OCI-LY3 (cell line): ENCODE data around the gene UBE2E2.

Experiments used
- H2AFZ ChIP-seq: fragments of 200-600, 300-600 bp; shearing (Covaris generic); 2 replicates; pipeline ENCODE4 v1.6.0; 2014; ENCODE audit warnings: antibody characterized with exemption, low read depth, low read length
- H3K27ac ChIP-seq: fragments of 200-600, 300-600 bp; sonication (generic); 2 replicates; pipeline ENCODE4 v1.5.1; 2014; ENCODE audit warnings: mild to moderate bottlenecking, low read length, moderate library complexity, mixed read lengths
- H3K27me3 ChIP-seq: fragments of 200-600, 300-600 bp; sonication (generic); 2 replicates; pipeline ENCODE4 v1.6.1; 2014; ENCODE audit warnings: low read depth, low read length, mixed read lengths
- H3K36me3 ChIP-seq: fragments of 200-600, 300-600 bp; sonication (generic); replicated peaks from 2 replicates; pipeline ENCODE3; 2014; ENCODE audit warnings: low read depth, low read length, mixed read lengths
- H3K4me1 ChIP-seq: fragments of 300-600, 200-600 bp; sonication (generic); 2 replicates; pipeline ENCODE4 v1.6.1; 2014; ENCODE audit warnings: low read length, mixed read lengths
- H3K4me2 ChIP-seq: fragments of 200-600, 300-600 bp; sonication (generic); 2 replicates; pipeline ENCODE4 v1.6.1; 2014; ENCODE audit warnings: low read length, mixed read lengths
- H3K4me3 ChIP-seq: fragments of 300-600, 200-600 bp; sonication (generic); 2 replicates; pipeline ENCODE4 v1.5.1; 2014; ENCODE audit warnings: antibody characterized with exemption, mild to moderate bottlenecking, low read length, moderate library complexity
- H3K79me2 ChIP-seq: fragments of 300-600, 200-600 bp; shearing (Covaris generic); 2 replicates; pipeline ENCODE4 v1.6.1; 2014; ENCODE audit warnings: mild to moderate bottlenecking, low read length, mixed read lengths
- H3K9ac ChIP-seq: fragments of 300-600, 200-600 bp; shearing (Covaris generic); 2 replicates; pipeline ENCODE4 v1.6.0; 2014; ENCODE audit warnings: mild to moderate bottlenecking, low read length, moderate library complexity
- H3K9me3 ChIP-seq: fragments of 200-600, 300-600 bp; shearing (Covaris generic); 2 replicates; pipeline ENCODE4 v1.6.1; 2014; ENCODE audit warnings: low read length, mixed read lengths; ENCODE audit not compliant: insufficient read depth
- H4K20me1 ChIP-seq: fragments of 200-600, 300-600 bp; sonication (generic); 2 replicates; pipeline ENCODE4 v1.6.1; 2016; ENCODE audit warnings: low read length, mixed read lengths; ENCODE audit not compliant: insufficient read depth
- CTCF ChIP-seq: fragments of 200-600, 300-600 bp; sonication (generic); IDR thresholded peaks from 2 replicates; pipeline ENCODE4 v1.5.1; 2014; ENCODE audit warnings: antibody characterized with exemption, low read length, low read depth
- EZH2phosphoT487 ChIP-seq: fragments of 200-600 bp; shearing (Covaris generic); IDR thresholded peaks from 2 replicates; pipeline ENCODE4 v1.6.1; 2018; ENCODE audit warnings: antibody characterized with exemption, mixed run types, low read depth

Gene UBE2E2

GRCh38 chr3:23626442-23626841, 423.3 kb downstream of the UBE2E2 start:
- TF ChIP-seq CTCF: no peak
- no peak for TF ChIP-seq EZH2phosphoT487
- Histone ChIP-seq H3K9ac (no peak overlapping the region), H3K27me3 (no peaks in the 10 kb centered on the region), H3K4me3 (no peak overlapping the region), H3K36me3 (no peaks in the 10 kb centered on the region), H4K20me1 (no peaks in the 10 kb centered on the region), H3K27ac (no peak overlapping the region), H3K4me2 (no peak overlapping the region), H3K79me2 (no peaks in the 10 kb centered on the region), H3K4me1 (no peaks in the 10 kb centered on the region), H3K9me3 (no peaks in the 10 kb centered on the region), H2AFZ (no peak overlapping the region)

- Histone ChIP-seq H3K4me1 (no peaks in the 10 kb centered on the region), H3K36me3 (no peaks in the 10 kb centered on the region), H3K27ac (no peak overlapping the region), H4K20me1 (no peaks in the 10 kb centered on the region), H3K4me3 (no peak overlapping the region), H3K27me3 (no peaks in the 10 kb centered on the region), H2AFZ (no peak overlapping the region), H3K9me3 (no peaks in the 10 kb centered on the region), H3K9ac (no peak overlapping the region), H3K4me2 (no peak overlapping the region), H3K79me2 (no peaks in the 10 kb centered on the region)
- TF ChIP-seq EZH2phosphoT487 (no peak), CTCF (no peak)
These were observed 426.2 kb downstream of the UBE2E2 start for GRCh38 chr3:23629181-23629894.

- Histone ChIP-seq H3K79me2 (no peaks in the 10 kb centered on the region), H3K9ac (no peak overlapping the region)
These were observed 430.3 kb downstream of the UBE2E2 start for GRCh38 chr3:23633261-23633960.

More at GRCh38 chr3:23633261-23633960, 430.3 kb downstream of the UBE2E2 start:
- H3K36me3 ChIP-seq: no peaks in the 10 kb centered on the region
- H2AFZ ChIP-seq: no peak overlapping the region
- H4K20me1 ChIP-seq: no peaks in the 10 kb centered on the region
- no peak overlapping the region for H3K4me3 ChIP-seq
- no peaks in the 10 kb centered on the region for H3K4me1 ChIP-seq
- H3K9me3 ChIP-seq: no peaks in the 10 kb centered on the region
- no peaks in the 10 kb centered on the region for H3K27me3 ChIP-seq
- no peak overlapping the region for H3K4me2 ChIP-seq
- TF ChIP-seq EZH2phosphoT487 (no peak), CTCF (no peak)
- H3K27ac ChIP-seq: no peak overlapping the region
